ENCODE measurements around the gene CCRL2. TPM values are rescaled to one million over a fixed set of nuclear protein-coding genes. Genes with fewer than 3 reads are reported as not detected.

Gene CCRL2
- total RNA-seq, 1 donor from 2014 or later: 1.9 TPM

- no peak overlapping the region for H3K4me3 Mint-ChIP-seq
- no peak for ATAC-seq (ENCODE audit: low read depth)
- ChIA-PET CTCF (interaction anchor here (3.1 kb wide), 1 partner anchor 99 kb away, joined by 31 read pairs; no protein-coding TSS in a partner anchor), POLR2A (no interaction called here)
- intact Hi-C loops (cut with micrococcal nuclease): loop anchor here (5.0 to 10.0 kb wide), 2 partner anchors 611 to 1339 kb away; no protein-coding TSS in a partner anchor
- no peak overlapping the region for H3K27ac Mint-ChIP-seq
- no peak for TF ChIP-seq CTCF (IDR thresholded peaks at IDR 0.05)
- peaks cover 34% of the 10 kb centered on the region for H3K4me1 Mint-ChIP-seq
- H3K9me3 Mint-ChIP-seq: no peaks in the 10 kb centered on the region
- DNase-seq: no peak
- H3K36me3 Mint-ChIP-seq (ENCODE audit: low read depth): no peaks in the 10 kb centered on the region
- peaks cover 2% of the 10 kb centered on the region for H3K27me3 Mint-ChIP-seq
Observed at GRCh38 chr3:46375814-46376213, 31.2 kb upstream of the CCRL2 start.

GRCh38 chr3:46378426-46378942, 28.6 kb upstream of the CCRL2 start:
- Mint-ChIP-seq H3K9me3 (no peaks in the 10 kb centered on the region), H3K36me3 (ENCODE audit: low read depth) (no peaks in the 10 kb centered on the region), H3K4me1 (peaks cover 43% of the 10 kb centered on the region), H3K27ac (no peak overlapping the region), H3K27me3 (no peaks in the 10 kb centered on the region), H3K4me3 (no peak overlapping the region)
- DNase-seq (peak; percentile 42), ATAC-seq (ENCODE audit: low read depth) (peak; percentile 40)
- POLR2A ChIA-PET: interaction anchor here (0.7 to 0.9 kb wide), 2 partner anchors 286 to 650 kb away, joined by 5 read pairs; no protein-coding TSS in a partner anchor
- CTCF ChIA-PET: interaction anchor here (0.7 to 3.1 kb wide), 22 partner anchors 9 to 684 kb away, joined by 3 to 40 read pairs (median 4); partner anchors contain the start of genes CCR1 and CCR5
- no peak for TF ChIP-seq CTCF (IDR thresholded peaks at IDR 0.05)
- intact Hi-C loops (cut with micrococcal nuclease): loop anchor here (1.0 to 10.0 kb wide), 3 partner anchors 440 to 1341 kb away; no protein-coding TSS in a partner anchor

GRCh38 chr3:46380471-46381221, 26.4 kb upstream of the CCRL2 start:
- ATAC-seq (ENCODE audit: low read depth): no peak
- peaks cover 61% of the 10 kb centered on the region for H3K4me1 Mint-ChIP-seq
- CTCF ChIA-PET: interaction anchor here (0.8 kb wide), 1 partner anchor 104 kb away, joined by 3 read pairs; no protein-coding TSS in a partner anchor

GRCh38 chr3:46381625-46382024, 25.4 kb upstream of the CCRL2 start:
- Mint-ChIP-seq H3K9me3 (no peaks in the 10 kb centered on the region), H3K27ac (no peak overlapping the region), H3K27me3 (no peaks in the 10 kb centered on the region), H3K4me3 (no peak overlapping the region), H3K4me1 (peaks cover 64% of the 10 kb centered on the region), H3K36me3 (ENCODE audit: low read depth) (no peaks in the 10 kb centered on the region)
- ChIA-PET CTCF (interaction anchor here (1.0 kb wide), 1 partner anchor 297 kb away, joined by 3 read pairs; no protein-coding TSS in a partner anchor), POLR2A (no interaction called here)
- ATAC-seq (ENCODE audit: low read depth) (no peak), DNase-seq (no peak)
- TF ChIP-seq CTCF (IDR thresholded peaks at IDR 0.05): no peak
- intact Hi-C loops (cut with micrococcal nuclease): loop anchor here (2.0 to 5.0 kb wide), 3 partner anchors 25 to 176 kb away; partner anchors contain the start of genes CCR5AS and CCRL2

More at GRCh38 chr3:46380471-46381221, 26.4 kb upstream of the CCRL2 start:
- peak overlapping the region; percentile 62 for H3K27ac Mint-ChIP-seq
- intact Hi-C loops (cut with micrococcal nuclease): loop anchor here (5.0 kb wide), 2 partner anchors 62 to 177 kb away; no protein-coding TSS in a partner anchor
- H3K4me3 Mint-ChIP-seq: peak overlapping the region; percentile 47
- POLR2A ChIA-PET: no interaction called here
- H3K27me3 Mint-ChIP-seq: no peaks in the 10 kb centered on the region
- no peak for TF ChIP-seq CTCF (IDR thresholded peaks at IDR 0.05)
- no peaks in the 10 kb centered on the region for H3K36me3 Mint-ChIP-seq (ENCODE audit: low read depth)
- DNase-seq: no peak
- no peaks in the 10 kb centered on the region for H3K9me3 Mint-ChIP-seq
